OCI-LY7 (cell line): ENCODE data around the gene VAMP2. TPM values are rescaled to one million over a fixed set of nuclear protein-coding genes. Genes with fewer than 3 reads are reported as not detected.

ENCODE experiments used
- BruUV-seq: library from RNA; stranded (reverse); fragments of 400-500 nt; replicated peaks from 2 replicates; lab custom pipeline; 2021; lab: Mats Ljungman, UMichigan
- CTCF ChIA-PET: fragments of 300-600 bp; sonication (Branson Sonifier 250); formaldehyde crosslinking; loops from one replicate; lab custom pipeline; 2022; ENCODE audit warnings: antibody characterized with exemption; ENCODE audit not compliant: unreplicated experiment; lab: Charles Lee
- POLR2A ChIA-PET: fragments of 300-600 bp; sonication (Branson Sonifier 250); formaldehyde crosslinking; loops from one replicate; lab custom pipeline; 2022; ENCODE audit warnings: antibody characterized with exemption; lab: Charles Lee
- DNase-seq: peaks from one replicate; pipeline ENCODE4 v3.0.0-alpha.2; 2015; ENCODE audit warnings: low spot score
- H2AFZ ChIP-seq: fragments of 200-600 bp; sonication (generic), shearing (Covaris generic); 2 replicates; pipeline ENCODE4 v1.6.1; 2014; ENCODE audit warnings: mild to moderate bottlenecking, antibody characterized with exemption, low read length, moderate library complexity
- H3K27ac ChIP-seq: fragments of 200-600 bp; sonication (generic); 2 replicates; pipeline ENCODE4 v1.5.1; 2014; ENCODE audit warnings: mixed run types, low read depth, mild to moderate bottlenecking, moderate library complexity, low read length, inconsistent platforms; ENCODE audit not compliant: poor library complexity, severe bottlenecking
- H3K36me3 ChIP-seq: fragments of 200-600 bp; sonication (generic); 2 replicates; pipeline ENCODE4 v1.6.1; 2014; ENCODE audit warnings: mild to moderate bottlenecking, antibody characterized with exemption, low read length, moderate library complexity, mixed read lengths; ENCODE audit not compliant: insufficient read depth
- H3K4me1 ChIP-seq: fragments of 200-600 bp; sonication (generic); 2 replicates; pipeline ENCODE4 v1.5.1; 2014; ENCODE audit warnings: mild to moderate bottlenecking, low read length; ENCODE audit not compliant: insufficient read depth, poor library complexity, severe bottlenecking
- H3K4me2 ChIP-seq: fragments of 200-600 bp; sonication (generic); 2 replicates; pipeline ENCODE4 v1.6.1; 2014; ENCODE audit warnings: mild to moderate bottlenecking, low read length
- H3K4me3 ChIP-seq: fragments of 200-600 bp; sonication (generic); 2 replicates; pipeline ENCODE4 v1.5.1; 2014; ENCODE audit warnings: mild to moderate bottlenecking, low read depth, low read length; ENCODE audit not compliant: poor library complexity, severe bottlenecking
- H3K79me2 ChIP-seq: fragments of 200-600 bp; sonication (generic); 2 replicates; pipeline ENCODE4 v1.6.1; 2016; ENCODE audit warnings: low read depth, mild to moderate bottlenecking, low read length, moderate library complexity, mixed read lengths; ENCODE audit not compliant: insufficient read depth
- H3K9me2 ChIP-seq: fragments of 200-600 bp; sonication (generic); 2 replicates; pipeline ENCODE4 v1.6.1; 2016; ENCODE audit warnings: mild to moderate bottlenecking, low read length, mixed read lengths; ENCODE audit not compliant: insufficient read depth
- H3K9me3 ChIP-seq: fragments of 200-600 bp; sonication (generic); 2 replicates; pipeline ENCODE4 v1.6.1; 2014; ENCODE audit warnings: mild to moderate bottlenecking, mixed run types, low read length, mixed read lengths
- H4K20me1 ChIP-seq: fragments of 200-600 bp; sonication (generic); 2 replicates; pipeline ENCODE4 v1.6.1; 2014; ENCODE audit warnings: mild to moderate bottlenecking, antibody characterized with exemption, low read length, moderate library complexity, mixed read lengths; ENCODE audit not compliant: insufficient read depth
- EZH2phosphoT487 ChIP-seq: fragments of 200-600 bp; sonication (generic); IDR thresholded peaks from 2 replicates; pipeline ENCODE4 v1.6.1; 2018; ENCODE audit warnings: low read depth, borderline replicate concordance, mild to moderate bottlenecking, mixed run types, antibody characterized with exemption, low read length, moderate library complexity, mixed read lengths
- intact Hi-C: fragments of 100-400 bp; cut with micrococcal nuclease; formaldehyde crosslinking; loops from one replicate; pipeline ENCODE4 v1.10.0; 2022; ENCODE audit not compliant: unreplicated experiment
- total RNA-seq, 2 experiments: library from RNA; depleted of rRNA in 1 of 2; stranded (reverse); fragments of >200 nt in 1 of 2; shearing (Covaris generic) in 1 of 2; gene quantifications; 2 replicates each; pipeline ENCODE4 v1.2.3, GENCODE V29; 2014 to 2022
- TF ChIP-seq, protein P1 (sequence below): fragments of 200-600 bp; sonication (generic); conservative IDR thresholded peaks from 2 replicates; pipeline ENCODE4 v1.5.1; 2014; ENCODE audit warnings: mild to moderate bottlenecking, antibody characterized with exemption, low read length, moderate library complexity, mixed read lengths

VAMP2 gene
- total RNA-seq, 2 experiments from 2014 or later = 21.2 to 40.9 TPM

- no peak for DNase-seq
- Histone ChIP-seq H3K9me3 (no peaks in the 10 kb centered on the region), H3K36me3 (no peaks in the 10 kb centered on the region), H3K4me3 (peak overlapping the region; percentile 83), H3K27ac (peak overlapping the region; percentile 92), H3K9me2 (no peaks in the 10 kb centered on the region), H3K4me2 (peak overlapping the region; percentile 91), H3K79me2 (peaks cover 11% of the 10 kb centered on the region; the same call in 1 of the 2 replicates), H4K20me1 (peaks cover 6% of the 10 kb centered on the region; the same call in 1 of the 2 replicates), H2AFZ (no peak overlapping the region; the same call in 1 of the 2 replicates), H3K4me1 (peaks cover 39% of the 10 kb centered on the region)
- ChIA-PET POLR2A (interaction anchor here (1.0 to 5.9 kb wide), 3 partner anchors 19 to 36 kb away, joined by 8 to 75 read pairs (median 9); partner anchors contain the start of gene AURKB), CTCF (no interaction called here)
- BruUV-seq = no TSS peak
- TF ChIP-seq, protein P1, sequence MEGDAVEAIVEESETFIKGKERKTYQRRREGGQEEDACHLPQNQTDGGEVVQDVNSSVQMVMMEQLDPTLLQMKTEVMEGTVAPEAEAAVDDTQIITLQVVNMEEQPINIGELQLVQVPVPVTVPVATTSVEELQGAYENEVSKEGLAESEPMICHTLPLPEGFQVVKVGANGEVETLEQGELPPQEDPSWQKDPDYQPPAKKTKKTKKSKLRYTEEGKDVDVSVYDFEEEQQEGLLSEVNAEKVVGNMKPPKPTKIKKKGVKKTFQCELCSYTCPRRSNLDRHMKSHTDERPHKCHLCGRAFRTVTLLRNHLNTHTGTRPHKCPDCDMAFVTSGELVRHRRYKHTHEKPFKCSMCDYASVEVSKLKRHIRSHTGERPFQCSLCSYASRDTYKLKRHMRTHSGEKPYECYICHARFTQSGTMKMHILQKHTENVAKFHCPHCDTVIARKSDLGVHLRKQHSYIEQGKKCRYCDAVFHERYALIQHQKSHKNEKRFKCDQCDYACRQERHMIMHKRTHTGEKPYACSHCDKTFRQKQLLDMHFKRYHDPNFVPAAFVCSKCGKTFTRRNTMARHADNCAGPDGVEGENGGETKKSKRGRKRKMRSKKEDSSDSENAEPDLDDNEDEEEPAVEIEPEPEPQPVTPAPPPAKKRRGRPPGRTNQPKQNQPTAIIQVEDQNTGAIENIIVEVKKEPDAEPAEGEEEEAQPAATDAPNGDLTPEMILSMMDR = no peak
- no peak for TF ChIP-seq EZH2phosphoT487
- intact Hi-C loops = no loop called here
Measured at GRCh38 chr17:8189041-8189710, 26.4 kb upstream of the VAMP2 start.

- Histone ChIP-seq H3K4me3 (peak overlapping the region; percentile 83), H3K27ac (peak overlapping the region; percentile 92), H3K4me1 (peaks cover 39% of the 10 kb centered on the region), H3K9me2 (no peaks in the 10 kb centered on the region), H3K4me2 (peak overlapping the region; percentile 91), H2AFZ (no peak overlapping the region), H3K79me2 (peaks cover 11% of the 10 kb centered on the region; the same call in 1 of the 2 replicates), H4K20me1 (peaks cover 6% of the 10 kb centered on the region; the same call in 1 of the 2 replicates), H3K36me3 (no peaks in the 10 kb centered on the region), H3K9me3 (no peaks in the 10 kb centered on the region)
- intact Hi-C loops = no loop called here
- no TSS peak for BruUV-seq
- DNase-seq = no peak
- TF ChIP-seq, protein P1 = no peak
- no peak for TF ChIP-seq EZH2phosphoT487
- ChIA-PET CTCF (interaction anchor here (0.6 to 0.9 kb wide), 2 partner anchors 14 to 33 kb away, joined by 5 to 7 read pairs; no protein-coding TSS in a partner anchor), POLR2A (interaction anchor here (0.8 to 2.2 kb wide), 3 partner anchors 21 to 353 kb away, joined by 3 to 9 read pairs (median 6); partner anchors contain the start of genes AURKB and PFAS)
Measured at GRCh38 chr17:8188263-8188839, 25.6 kb upstream of the VAMP2 start.
